GM12878 (cell line): ENCODE measurements around the gene PRKN. TPM values are rescaled to one million over a fixed set of nuclear protein-coding genes. Genes with fewer than 3 reads are reported as not detected.

ENCODE experiments used
- ATAC-seq: fragments of 200-7000 bp; cut with Tn5 transposase; 3 replicates; pipeline ENCODE4 v1.9.1; 2020; ENCODE audit warnings: mild to moderate bottlenecking, moderate library complexity
- BruUV-seq: library from RNA; stranded (reverse); fragments of 400-500 nt; replicated peaks from 2 replicates; lab custom pipeline; 2021; lab: Mats Ljungman, UMichigan
- CTCF ChIA-PET: fragments of 300-600 bp; sonication (Branson Sonifier 250); formaldehyde crosslinking; extraction: SDS; loops from one replicate; lab custom pipeline; 2021; ENCODE audit warnings: inconsistent platforms; lab: Yijun Ruan, JAX
- POLR2A ChIA-PET: fragments of 350-600 bp; formaldehyde crosslinking; extraction: SDS; loops from one replicate; lab custom pipeline; 2021; ENCODE audit warnings: inconsistent platforms; lab: Charles Lee
- RAD21 ChIA-PET: fragments of 300-600 bp; sonication (Branson Sonifier 250); formaldehyde crosslinking; loops from one replicate; lab custom pipeline; 2023; ENCODE audit warnings: antibody characterized with exemption; ENCODE audit not compliant: unreplicated experiment; lab: Charles Lee
- SMC1A ChIA-PET: fragments of 300-600 bp; sonication (Branson Sonifier 250); formaldehyde crosslinking; loops from one replicate; lab custom pipeline; 2023; ENCODE audit not compliant: unreplicated experiment, uncharacterized antibody; lab: Charles Lee
- DNase-seq: peaks from one replicate; pipeline ENCODE4 v3.0.0-alpha.2; 2011; ENCODE audit warnings: low read depth, low spot score
- FAIRE-seq: peaks from 3 replicates; lab custom pipeline; 2011; peaks lifted over from hg19 to GRCh38; lab: Jason Lieb, UNC
- H2AFZ ChIP-seq: 2 replicates; pipeline ENCODE4 v1.6.0; 2011; ENCODE audit warnings: low read depth, low read length, control low read depth; ENCODE audit not compliant: control insufficient read depth
- H3K27ac ChIP-seq: 2 replicates; pipeline ENCODE4 v1.5.1; 2011; ENCODE audit warnings: control low read depth; ENCODE audit not compliant: control insufficient read depth, insufficient read depth
- H3K27me3 ChIP-seq, 2 experiments: replicated peaks in 1 of 2; 2 replicates each; pipeline versions ENCODE4 v1.6.0 to v1.6.1; 2011; ENCODE audit warnings: low read length in 1 of 2; ENCODE audit not compliant: control insufficient read depth in 2 of 2, insufficient read depth in 2 of 2
- H3K36me3 ChIP-seq, 2 experiments: 2 replicates each; pipeline ENCODE4 v1.5.1; 2011; ENCODE audit warnings: low read length in 1 of 2; ENCODE audit not compliant: control insufficient read depth in 2 of 2, insufficient read depth in 2 of 2
- H3K4me1 ChIP-seq: 2 replicates; pipeline ENCODE4 v1.6.1; 2011; ENCODE audit warnings: mild to moderate bottlenecking, low read length, moderate library complexity, mixed read lengths; ENCODE audit not compliant: control insufficient read depth, insufficient read depth
- H3K4me2 ChIP-seq: 2 replicates; pipeline ENCODE4 v1.6.0; 2011; ENCODE audit warnings: control low read depth; ENCODE audit not compliant: control insufficient read depth, insufficient read depth
- H3K4me3 ChIP-seq: fragments of 200-600 bp; sonication (generic); 2 replicates; pipeline ENCODE4 v1.5.1; 2016
- H3K79me2 ChIP-seq: 2 replicates; pipeline ENCODE4 v1.6.0; 2011; ENCODE audit warnings: low read length; ENCODE audit not compliant: control insufficient read depth, insufficient read depth
- H3K9ac ChIP-seq: 2 replicates; pipeline ENCODE4 v1.8.0; 2011; ENCODE audit warnings: low read length, control low read depth, mixed read lengths; ENCODE audit not compliant: control insufficient read depth, insufficient read depth
- H3K9me3 ChIP-seq: replicated peaks from 3 replicates; pipeline ENCODE4 v1.5.1; 2011; ENCODE audit warnings: mild to moderate bottlenecking, low read length; ENCODE audit not compliant: control insufficient read depth, insufficient read depth
- H4K20me1 ChIP-seq: 2 replicates; pipeline ENCODE4 v1.6.0; 2011; ENCODE audit not compliant: control insufficient read depth, insufficient read depth
- ETV6 ChIP-seq, 2 experiments: fragments of 450-650 bp in 1 of 2; IDR thresholded peaks in 1 of 2; conservative IDR thresholded peaks in 1 of 2; 2 replicates each; pipeline ENCODE4 v1.6.1; 2014; ENCODE audit warnings: antibody characterized with exemption in 1 of 2, borderline replicate concordance in 1 of 2, low read depth in 1 of 2, mild to moderate bottlenecking in 1 of 2, moderate library complexity in 1 of 2
- MTA3 ChIP-seq: IDR thresholded peaks from 2 replicates; pipeline ENCODE4 v1.6.1; 2012; ENCODE audit warnings: low read length, inconsistent platforms, borderline replicate concordance
- RCOR1 ChIP-seq: conservative IDR thresholded peaks from 2 replicates; pipeline ENCODE4 v1.6.1; 2012; ENCODE audit warnings: low read depth, low read length, improper control_type of control experiment
- TBL1XR1 ChIP-seq: IDR thresholded peaks from 2 replicates; pipeline ENCODE4 v1.6.1; 2012; ENCODE audit warnings: low read depth, low read length, improper control_type of control experiment
- TCF7 ChIP-seq: IDR thresholded peaks from 2 replicates; pipeline ENCODE4 v1.6.1; 2014; ENCODE audit warnings: antibody characterized with exemption, borderline replicate concordance
- YY1 ChIP-seq: IDR thresholded peaks from 2 replicates; pipeline ENCODE4 v1.6.1; 2011; ENCODE audit warnings: low read depth, mild to moderate bottlenecking, low read length
- ZBED1 ChIP-seq: IDR thresholded peaks from 2 replicates; pipeline ENCODE4 v1.6.1; 2016; ENCODE audit warnings: borderline replicate concordance
- WGBS: methylation state at CpG from one replicate; pipeline ENCODE4 v1.1.6; 2016; ENCODE audit warnings: low lambda C conversion rate; ENCODE audit not compliant: insufficient replicate concordance, insufficient coverage; ENCODE audit errors: missing lambda C conversion rate; 5-methylcytosine and 5-hydroxymethylcytosine counted together
- in situ Hi-C: fragments of 300-500 bp; cut with MboI; formaldehyde crosslinking; loops from 9 replicates; pipeline ENCODE4 v1.14.3; 2018; ENCODE audit warnings: mixed read lengths
- intact Hi-C: fragments of 100-400 bp; cut with micrococcal nuclease; formaldehyde crosslinking; loops from one replicate; pipeline ENCODE4 v1.14.2; 2022; ENCODE audit not compliant: unreplicated experiment
- polyA plus RNA-seq, 11 experiments: library from polyadenylated mRNA; depleted of rRNA in 4 of 11; unstranded in 6 of 11; stranded (reverse) in 5 of 11; fragments of >200 nt; fragmentation: Nextera tagmentation in 4 of 11; fragmentation: Illumina TruSeq in 1 of 11; extraction: Ambion mirVana in 4 of 11; extraction: Trizol in 1 of 11; gene quantifications; 1 replicate in 1 of 11; 2 replicates in 10 of 11; pipeline versions ENCODE4 v1.2.1 to v1.2.3, GENCODE V29; 2011 to 2016; ENCODE audit warnings: inconsistent platforms in 2 of 11, missing spikeins in 2 of 11, low read depth in 1 of 11
- total RNA-seq, 4 experiments: library from RNA; depleted of rRNA in 3 of 4; stranded (reverse); fragments of >200 nt in 3 of 4; fragmentation: Illumina TruSeq in 1 of 4; extraction: Trizol in 1 of 4; gene quantifications; 2 replicates each; pipeline versions ENCODE4 v1.2.1 to v1.2.3, GENCODE V29; 2013 to 2021
- TF ChIP-seq, protein P1 (sequence below): IDR thresholded peaks from 2 replicates; pipeline ENCODE4 v1.6.1; 2011; ENCODE audit warnings: borderline replicate concordance, low read depth, mild to moderate bottlenecking, moderate library complexity, mixed read lengths, low read length; ENCODE audit not compliant: insufficient read depth; ENCODE audit errors: extremely low read length

The PRKN gene
- total and polyA plus RNA-seq, 10 of the 15 experiments (the other 5 are each of a cell fraction or from before 2014, with no cell fraction given): 0.06 to 0.09 TPM; not detected in 8

GRCh38 chr6:162108041-162108440 lies 619.5 kb downstream of the PRKN start:
- no peak overlapping the region for H2AFZ ChIP-seq
- no peaks in the 10 kb centered on the region for H3K9me3 ChIP-seq
- H3K79me2 ChIP-seq: no peaks in the 10 kb centered on the region
- no peaks in the 10 kb centered on the region for H3K27me3 ChIP-seq
- in situ Hi-C loops (no loop called here), intact Hi-C loops (no loop called here)
- POLR2A ChIA-PET: no interaction called here
- no peak overlapping the region for H3K9ac ChIP-seq
- no peak overlapping the region for H3K4me3 ChIP-seq
- TF ChIP-seq TCF7 (no peak), RCOR1 (no peak), TBL1XR1 (no peak), YY1 (no peak), ZBED1 (no peak), ETV6 (conservative IDR thresholded peaks at IDR 0.05 in 1 of 2, IDR thresholded peaks at IDR 0.05 in 1 of 2; ENCODE audit: borderline replicate concordance in 1 of 2, low read depth in 1 of 2) (no peak), MTA3 (no peak)
- TF ChIP-seq, protein P1, sequence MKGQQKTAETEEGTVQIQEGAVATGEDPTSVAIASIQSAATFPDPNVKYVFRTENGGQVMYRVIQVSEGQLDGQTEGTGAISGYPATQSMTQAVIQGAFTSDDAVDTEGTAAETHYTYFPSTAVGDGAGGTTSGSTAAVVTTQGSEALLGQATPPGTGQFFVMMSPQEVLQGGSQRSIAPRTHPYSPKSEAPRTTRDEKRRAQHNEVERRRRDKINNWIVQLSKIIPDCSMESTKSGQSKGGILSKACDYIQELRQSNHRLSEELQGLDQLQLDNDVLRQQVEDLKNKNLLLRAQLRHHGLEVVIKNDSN: no peak
- TF ChIP-seq, all 136 proteins: peak for 0
- CTCF ChIA-PET: no interaction called here
- Histone ChIP-seq H3K4me2 (no peak overlapping the region), H4K20me1 (no peaks in the 10 kb centered on the region), H3K27ac (no peak overlapping the region), H3K36me3 (no peaks in the 10 kb centered on the region), H3K4me1 (no peaks in the 10 kb centered on the region)
- RAD21 ChIA-PET: no interaction called here
- FAIRE-seq: no peak
- SMC1A ChIA-PET: no interaction called here
- no peak for DNase-seq
- no peak for ATAC-seq
- BruUV-seq: no TSS peak
- 22% methylated on average over 3 of the region's 3 CpGs for WGBS
